Type B pancreatic cell (in vitro differentiated cells): ENCODE measurements around the gene MLXIPL. TPM values are rescaled to one million over a fixed set of nuclear protein-coding genes. Genes with fewer than 3 reads are reported as not detected.
"Not testable (repeated sequence)": the region's sequence is repeated elsewhere in the genome, so short reads cannot be mapped to it uniquely, and the experiment has no call there.

Experiments used
- DNase-seq: peaks from one replicate; pipeline ENCODE4 v3.0.0; 2021; ENCODE audit warnings: mixed read lengths; ENCODE audit not compliant: unreplicated experiment; ENCODE audit errors: extremely low spot score
- H3K27ac Mint-ChIP-seq: 2 replicates; pipeline ENCODE4 v1.8.0; 2021; ENCODE audit warnings: mild to moderate bottlenecking, mixed read lengths
- H3K27me3 Mint-ChIP-seq: 2 replicates; pipeline ENCODE4 v1.8.0; 2021; ENCODE audit warnings: mixed read lengths
- H3K36me3 Mint-ChIP-seq: 2 replicates; pipeline ENCODE4 v1.8.0; 2021; ENCODE audit warnings: mixed read lengths
- H3K4me1 Mint-ChIP-seq: one replicate; pipeline ENCODE4 v1.8.0; 2021; ENCODE audit warnings: mixed read lengths; ENCODE audit not compliant: unreplicated experiment
- H3K4me3 Mint-ChIP-seq: 2 replicates; pipeline ENCODE4 v1.8.0; 2021; ENCODE audit warnings: mild to moderate bottlenecking, mixed read lengths
- H3K9me3 Mint-ChIP-seq: 2 replicates; pipeline ENCODE4 v1.8.0; 2021; ENCODE audit warnings: mixed read lengths
- total RNA-seq: library from RNA; stranded (reverse); gene quantifications from 2 replicates; pipeline ENCODE4 v1.2.1, GENCODE V29; 2021; ENCODE audit warnings: low replicate concordance
- TF ChIP-seq, protein P1 (sequence below): fragments of 200-600 bp; sonication (generic); conservative IDR thresholded peaks from 2 replicates; pipeline ENCODE4 v1.5.0; 2021; ENCODE audit warnings: antibody characterized with exemption, mild to moderate bottlenecking

Gene MLXIPL
- total RNA-seq, 1 donor from 2014 or later: 27.8 TPM

DNA sequence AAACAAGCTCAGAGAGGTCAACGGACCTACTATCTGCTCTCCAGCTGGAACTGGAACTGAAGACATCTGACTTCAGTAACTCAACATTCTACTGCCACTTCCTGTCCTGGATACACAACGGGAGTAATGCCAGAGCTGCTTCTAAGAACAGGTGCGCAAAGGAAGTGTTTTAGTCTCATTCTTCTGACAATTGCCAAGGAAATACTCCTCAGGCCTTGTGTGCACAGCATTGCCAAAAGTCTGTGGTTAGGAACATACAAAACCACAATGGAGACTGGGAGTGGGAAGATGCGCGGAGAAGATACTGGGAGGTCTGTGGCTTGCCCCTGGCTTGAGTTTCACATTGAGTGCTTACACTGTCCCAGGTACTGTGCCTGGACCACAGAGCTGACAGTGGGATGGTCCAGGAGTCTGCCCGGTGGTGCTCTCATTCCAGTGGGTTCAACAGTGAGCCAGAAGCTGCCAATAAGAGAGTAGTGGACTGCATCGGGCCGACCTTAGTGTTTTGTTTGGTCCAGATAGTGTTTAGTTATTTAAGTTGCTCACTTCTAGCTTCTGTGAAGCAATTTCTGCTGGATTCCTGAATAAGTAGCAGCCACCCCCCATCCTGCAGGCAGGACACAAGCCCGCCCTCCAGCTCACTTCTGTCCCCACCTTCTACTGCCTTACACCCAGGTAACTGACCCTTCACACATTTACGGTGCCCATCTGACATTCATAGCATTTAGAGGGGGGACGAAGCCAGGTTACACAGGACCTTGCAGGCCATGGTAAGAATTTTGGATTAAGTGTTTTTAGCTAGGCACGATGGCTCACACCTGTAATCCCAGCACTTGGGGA lies 56.3 kb downstream of the MLXIPL start:
- Mint-ChIP-seq H3K9me3 (no peaks in the 10 kb centered on the region), H3K36me3 (peaks cover 14% of the 10 kb centered on the region), H3K4me3 (no peak overlapping the region), H3K27ac (no peak overlapping the region), H3K27me3 (no peaks in the 10 kb centered on the region), H3K4me1 (no peaks in the 10 kb centered on the region)
- TF ChIP-seq, protein P1, sequence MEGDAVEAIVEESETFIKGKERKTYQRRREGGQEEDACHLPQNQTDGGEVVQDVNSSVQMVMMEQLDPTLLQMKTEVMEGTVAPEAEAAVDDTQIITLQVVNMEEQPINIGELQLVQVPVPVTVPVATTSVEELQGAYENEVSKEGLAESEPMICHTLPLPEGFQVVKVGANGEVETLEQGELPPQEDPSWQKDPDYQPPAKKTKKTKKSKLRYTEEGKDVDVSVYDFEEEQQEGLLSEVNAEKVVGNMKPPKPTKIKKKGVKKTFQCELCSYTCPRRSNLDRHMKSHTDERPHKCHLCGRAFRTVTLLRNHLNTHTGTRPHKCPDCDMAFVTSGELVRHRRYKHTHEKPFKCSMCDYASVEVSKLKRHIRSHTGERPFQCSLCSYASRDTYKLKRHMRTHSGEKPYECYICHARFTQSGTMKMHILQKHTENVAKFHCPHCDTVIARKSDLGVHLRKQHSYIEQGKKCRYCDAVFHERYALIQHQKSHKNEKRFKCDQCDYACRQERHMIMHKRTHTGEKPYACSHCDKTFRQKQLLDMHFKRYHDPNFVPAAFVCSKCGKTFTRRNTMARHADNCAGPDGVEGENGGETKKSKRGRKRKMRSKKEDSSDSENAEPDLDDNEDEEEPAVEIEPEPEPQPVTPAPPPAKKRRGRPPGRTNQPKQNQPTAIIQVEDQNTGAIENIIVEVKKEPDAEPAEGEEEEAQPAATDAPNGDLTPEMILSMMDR: no peak
- no peak for DNase-seq

DNA sequence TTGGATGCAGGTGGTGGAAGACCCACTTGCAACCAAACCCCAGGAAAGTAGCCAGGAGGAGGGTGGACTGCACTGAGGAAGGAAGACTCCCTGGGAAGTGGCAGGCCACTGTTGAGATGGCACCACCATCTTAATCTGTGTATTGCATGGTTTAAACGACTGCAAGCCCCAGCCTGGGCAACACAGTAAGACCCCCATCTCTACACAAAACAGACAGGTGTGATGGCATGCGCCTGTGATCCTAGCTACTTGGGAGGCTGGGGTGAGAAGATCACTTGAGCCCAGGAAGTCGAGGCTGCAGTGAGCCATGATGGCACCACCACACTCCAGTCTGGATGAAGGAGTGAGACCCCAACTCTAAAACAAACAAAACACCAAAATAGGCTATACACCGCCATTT lies 57.2 kb downstream of the MLXIPL start:
- peaks cover 8% of the 10 kb centered on the region for H3K36me3 Mint-ChIP-seq
- no peak overlapping the region for H3K4me3 Mint-ChIP-seq
- no peaks in the 10 kb centered on the region for H3K4me1 Mint-ChIP-seq
- no peaks in the 10 kb centered on the region for H3K27me3 Mint-ChIP-seq
- TF ChIP-seq, protein P1: no peak
- no peaks in the 10 kb centered on the region for H3K9me3 Mint-ChIP-seq
- no peak overlapping the region for H3K27ac Mint-ChIP-seq
- no peak for DNase-seq

DNA sequence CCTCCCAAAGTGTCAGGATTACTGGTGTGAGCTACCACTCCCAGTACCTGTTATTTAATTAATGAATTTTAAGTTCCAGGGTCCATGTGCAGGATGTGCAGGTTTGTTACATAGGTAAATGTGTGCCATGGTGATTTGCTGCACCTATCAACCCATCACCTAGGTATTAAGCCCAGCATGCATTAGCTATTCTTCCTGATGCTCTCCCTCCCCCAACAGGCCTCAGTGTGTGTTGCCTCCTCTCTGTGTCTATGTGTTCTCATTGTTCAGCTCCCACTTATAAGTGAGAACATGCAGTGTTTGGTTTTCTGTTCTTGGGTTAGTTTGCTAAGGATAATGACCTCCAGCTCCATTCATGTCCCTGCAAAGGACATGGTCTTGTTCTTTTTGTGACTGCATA lies 57.9 kb downstream of the MLXIPL start:
- not testable (repeated sequence) for H3K36me3 Mint-ChIP-seq, H3K4me1 Mint-ChIP-seq, H3K27ac Mint-ChIP-seq, H3K4me3 Mint-ChIP-seq, DNase-seq, H3K27me3 Mint-ChIP-seq, H3K9me3 Mint-ChIP-seq

DNA sequence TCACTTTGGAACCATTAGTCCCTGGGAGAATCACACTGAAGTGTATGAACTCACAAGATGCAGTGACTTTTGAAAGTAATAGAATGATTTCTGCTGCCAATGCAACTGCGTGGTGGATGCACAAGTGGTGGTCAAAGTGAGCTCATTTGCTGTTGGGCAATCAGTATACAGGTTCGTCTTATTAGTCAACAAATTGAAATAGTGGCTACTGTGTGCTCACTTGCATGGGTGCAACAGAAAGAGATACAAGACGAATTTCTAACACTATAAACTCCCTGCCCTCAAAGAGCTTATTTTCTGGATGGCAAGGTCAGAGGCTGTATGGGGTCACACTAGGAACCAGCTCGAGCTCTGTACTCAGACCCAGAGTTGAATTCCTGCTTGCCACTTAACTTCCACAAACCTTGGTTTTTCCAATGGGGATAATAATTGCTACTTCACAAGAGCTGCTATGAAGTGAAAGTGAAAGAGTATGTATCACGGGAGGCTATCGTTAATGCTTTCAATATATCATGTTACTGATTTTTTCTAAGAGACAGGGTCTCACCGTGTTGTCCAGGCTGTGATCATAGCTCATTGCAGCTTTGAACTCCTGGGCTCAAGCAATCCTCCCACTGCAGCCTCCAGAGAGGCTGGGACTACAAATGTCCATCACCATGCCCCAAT lies 58.5 kb downstream of the MLXIPL start:
- Mint-ChIP-seq H3K27me3 (no peaks in the 10 kb centered on the region), H3K27ac (no peak overlapping the region), H3K9me3 (no peaks in the 10 kb centered on the region), H3K4me3 (no peak overlapping the region), H3K4me1 (no peaks in the 10 kb centered on the region), H3K36me3 (peaks cover 8% of the 10 kb centered on the region)
- TF ChIP-seq, protein P1: no peak
- no peak for DNase-seq

DNA sequence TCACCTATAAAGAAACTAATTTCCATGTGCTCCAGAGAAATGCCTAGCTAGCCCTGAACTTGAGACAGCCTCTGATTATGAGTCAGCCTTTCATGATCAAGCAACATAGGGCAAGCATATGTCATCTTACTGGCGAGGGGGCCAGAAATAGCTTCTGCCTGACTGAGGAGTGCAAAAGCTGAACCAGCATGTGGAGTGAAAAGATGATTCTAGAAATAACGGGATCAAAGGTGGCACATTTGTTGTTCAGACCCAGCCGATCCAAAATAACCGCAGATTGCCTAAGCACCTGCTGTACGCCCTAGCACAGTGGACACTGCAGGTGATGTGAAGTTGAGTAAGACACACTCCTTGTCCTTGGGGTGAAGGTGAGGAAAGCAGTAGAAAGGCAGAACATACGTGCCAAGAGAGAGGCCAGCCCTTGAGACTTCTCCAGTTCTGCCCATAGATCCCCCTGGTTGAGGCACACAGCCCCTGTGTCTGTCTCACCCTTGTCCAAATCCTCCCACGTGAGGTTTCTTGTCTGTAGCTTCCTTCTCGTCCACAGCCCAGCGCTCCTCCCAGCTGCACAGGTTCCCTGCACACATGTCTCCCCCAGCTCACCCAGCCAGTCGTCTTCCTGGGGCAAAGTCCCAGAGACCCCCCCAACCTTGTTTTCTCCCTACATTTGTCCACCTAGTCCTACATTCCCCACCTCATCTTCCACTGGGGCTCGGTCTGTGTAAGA lies 64.0 kb downstream of the MLXIPL start:
- peak overlapping the region; percentile 42 for H3K27ac Mint-ChIP-seq

More for the DNA sequence above, 64.0 kb downstream of the MLXIPL start:
- Mint-ChIP-seq H3K27me3 (peaks cover 8% of the 10 kb centered on the region), H3K9me3 (no peaks in the 10 kb centered on the region), H3K36me3 (no peaks in the 10 kb centered on the region), H3K4me1 (peaks cover 16% of the 10 kb centered on the region), H3K4me3 (peak overlapping the region; percentile 60)
- TF ChIP-seq, protein P1: no peak
- no peak for DNase-seq
